ENCODE measurements around the gene TAF4.

DNA sequence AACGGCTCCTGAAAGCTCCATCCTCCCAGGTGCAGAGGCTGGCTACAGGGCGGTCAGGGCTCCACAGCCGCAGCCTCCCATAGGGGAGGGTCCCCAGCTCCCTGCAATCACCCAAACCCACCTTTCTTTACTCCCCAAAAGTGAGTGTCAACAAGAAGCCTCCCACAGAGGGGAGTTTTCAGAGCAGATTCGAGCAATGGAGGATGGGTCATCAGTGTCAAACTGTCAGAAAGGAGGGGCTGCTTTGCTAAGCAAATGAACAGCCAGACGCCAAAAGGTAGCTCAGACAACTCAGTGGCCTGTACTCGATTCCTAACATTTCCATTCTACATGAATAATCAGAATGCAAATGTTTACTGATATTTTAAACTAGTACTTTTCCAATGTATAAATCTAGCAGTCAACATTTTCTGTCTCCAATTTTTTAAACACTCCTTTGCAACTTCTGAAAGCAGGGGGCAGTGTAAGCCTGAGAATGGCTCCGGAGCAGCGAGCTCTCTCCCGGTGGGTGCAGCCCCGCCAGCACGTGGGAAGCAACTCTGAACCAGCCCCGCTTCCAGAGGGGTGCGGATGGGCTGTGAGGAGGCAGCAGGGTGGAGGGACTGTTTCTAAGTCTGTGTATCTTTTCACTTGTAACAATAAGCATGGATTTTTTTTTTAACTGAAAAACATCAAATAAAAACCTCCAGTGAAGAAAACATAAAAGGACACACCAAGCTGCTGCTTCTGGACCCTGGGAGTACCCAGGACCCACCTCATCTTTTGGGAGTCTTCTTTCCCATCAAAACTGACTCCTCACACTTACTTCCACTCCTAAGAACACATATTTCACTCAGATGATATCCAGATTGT is 54.9 kb downstream of the TAF4 start:
- TF ChIP-seq, protein P1, sequence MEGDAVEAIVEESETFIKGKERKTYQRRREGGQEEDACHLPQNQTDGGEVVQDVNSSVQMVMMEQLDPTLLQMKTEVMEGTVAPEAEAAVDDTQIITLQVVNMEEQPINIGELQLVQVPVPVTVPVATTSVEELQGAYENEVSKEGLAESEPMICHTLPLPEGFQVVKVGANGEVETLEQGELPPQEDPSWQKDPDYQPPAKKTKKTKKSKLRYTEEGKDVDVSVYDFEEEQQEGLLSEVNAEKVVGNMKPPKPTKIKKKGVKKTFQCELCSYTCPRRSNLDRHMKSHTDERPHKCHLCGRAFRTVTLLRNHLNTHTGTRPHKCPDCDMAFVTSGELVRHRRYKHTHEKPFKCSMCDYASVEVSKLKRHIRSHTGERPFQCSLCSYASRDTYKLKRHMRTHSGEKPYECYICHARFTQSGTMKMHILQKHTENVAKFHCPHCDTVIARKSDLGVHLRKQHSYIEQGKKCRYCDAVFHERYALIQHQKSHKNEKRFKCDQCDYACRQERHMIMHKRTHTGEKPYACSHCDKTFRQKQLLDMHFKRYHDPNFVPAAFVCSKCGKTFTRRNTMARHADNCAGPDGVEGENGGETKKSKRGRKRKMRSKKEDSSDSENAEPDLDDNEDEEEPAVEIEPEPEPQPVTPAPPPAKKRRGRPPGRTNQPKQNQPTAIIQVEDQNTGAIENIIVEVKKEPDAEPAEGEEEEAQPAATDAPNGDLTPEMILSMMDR (conservative IDR thresholded peaks at IDR 0.05) = no peak; the same call in 1 of the 2 replicates
- TF ChIP-seq ZFX (IDR thresholded peaks at IDR 0.05) = no peak

Measured in C4-2B (cell line).